Forelimb muscle (tissue), 1 donor: ENCODE results near the gene INTS11. TPM values are rescaled to one million over a fixed set of nuclear protein-coding genes. Genes with fewer than 3 reads are reported as not detected.

Experiments used
- DNase-seq: peaks from one replicate; pipeline ENCODE4 v3.0.0-alpha.2; 2013; ENCODE audit warnings: low read depth
- polyA plus RNA-seq: library from polyadenylated mRNA; unstranded; fragments of 120-200 nt; gene quantifications from one replicate; pipeline ENCODE4 v1.2.1, GENCODE V29; 2013; ENCODE audit not compliant: insufficient read length

INTS11 gene
- polyA plus RNA-seq, 1 donor = 74.9 TPM

- DNase-seq = no peak
These were observed 33.5 kb upstream of the INTS11 start for GRCh38 chr1:1357871-1358432.

GRCh38 chr1:1356796-1357401 lies 32.4 kb upstream of the INTS11 start:
- no peak for DNase-seq

- no peak for DNase-seq
These were observed 31.8 kb upstream of the INTS11 start for GRCh38 chr1:1356166-1356795.

- DNase-seq = no peak
These were observed 31.0 kb upstream of the INTS11 start for GRCh38 chr1:1355416-1355815.

GRCh38 chr1:1354271-1355247 lies 30.1 kb upstream of the INTS11 start:
- no peak for DNase-seq

- no peak for DNase-seq
These were observed 29.1 kb upstream of the INTS11 start for GRCh38 chr1:1353389-1354151.

GRCh38 chr1:1352786-1353388 lies 28.4 kb upstream of the INTS11 start:
- DNase-seq = no peak

GRCh38 chr1:1351511-1352427 lies 27.3 kb upstream of the INTS11 start:
- no peak for DNase-seq

- DNase-seq = no peak
These were observed 25.0 kb upstream of the INTS11 start, which contains the start of gene DVL1 for GRCh38 chr1:1349256-1350012. DVL1 (minus strand) TSS chr1:1349418; CDS start chr1:1349065, 353 bp downstream.

- DNase-seq = no peak
These were observed 24.2 kb upstream of the INTS11 start for GRCh38 chr1:1348420-1349255.

- no peak for DNase-seq
These were observed 23.4 kb upstream of the INTS11 start for GRCh38 chr1:1347663-1348419.

GRCh38 chr1:1347026-1347595 lies 22.7 kb upstream of the INTS11 start:
- DNase-seq = no peak

- DNase-seq = no peak
These were observed 22.0 kb upstream of the INTS11 start for GRCh38 chr1:1346501-1346890.

GRCh38 chr1:1345860-1346500 lies 21.5 kb upstream of the INTS11 start:
- no peak for DNase-seq

GRCh38 chr1:1345384-1345783 lies 20.9 kb upstream of the INTS11 start:
- DNase-seq = no peak

- no peak for DNase-seq
These were observed 20.3 kb upstream of the INTS11 start for GRCh38 chr1:1344655-1345361.
